ENCODE results near the gene IQUB.

IQUB gene

GRCh38 chr7:123440101-123440548 is 94.3 kb downstream of the IQUB start:
- TF ChIP-seq, protein P1, sequence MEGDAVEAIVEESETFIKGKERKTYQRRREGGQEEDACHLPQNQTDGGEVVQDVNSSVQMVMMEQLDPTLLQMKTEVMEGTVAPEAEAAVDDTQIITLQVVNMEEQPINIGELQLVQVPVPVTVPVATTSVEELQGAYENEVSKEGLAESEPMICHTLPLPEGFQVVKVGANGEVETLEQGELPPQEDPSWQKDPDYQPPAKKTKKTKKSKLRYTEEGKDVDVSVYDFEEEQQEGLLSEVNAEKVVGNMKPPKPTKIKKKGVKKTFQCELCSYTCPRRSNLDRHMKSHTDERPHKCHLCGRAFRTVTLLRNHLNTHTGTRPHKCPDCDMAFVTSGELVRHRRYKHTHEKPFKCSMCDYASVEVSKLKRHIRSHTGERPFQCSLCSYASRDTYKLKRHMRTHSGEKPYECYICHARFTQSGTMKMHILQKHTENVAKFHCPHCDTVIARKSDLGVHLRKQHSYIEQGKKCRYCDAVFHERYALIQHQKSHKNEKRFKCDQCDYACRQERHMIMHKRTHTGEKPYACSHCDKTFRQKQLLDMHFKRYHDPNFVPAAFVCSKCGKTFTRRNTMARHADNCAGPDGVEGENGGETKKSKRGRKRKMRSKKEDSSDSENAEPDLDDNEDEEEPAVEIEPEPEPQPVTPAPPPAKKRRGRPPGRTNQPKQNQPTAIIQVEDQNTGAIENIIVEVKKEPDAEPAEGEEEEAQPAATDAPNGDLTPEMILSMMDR (IDR thresholded peaks at IDR 0.05; ENCODE audit: low read depth, low read length, missing control alignments), result no peak
- no peak for DNase-seq
- in situ Hi-C loops (cut with HindIII; ENCODE audit: low pct_ligation_motif_present, low sequenced_read_pairs), result no loop called here

GRCh38 chr7:123439191-123439590 is 95.2 kb downstream of the IQUB start:
- Histone ChIP-seq H3K27ac (no peak overlapping the region), H3K4me3 (ENCODE audit: low read depth, low read length) (no peak overlapping the region), H3K36me3 (replicated peaks) (no peaks in the 10 kb centered on the region), H3K27me3 (replicated peaks) (no peaks in the 10 kb centered on the region)
- DNase-seq, result no peak
- TF ChIP-seq, protein P1 (IDR thresholded peaks at IDR 0.05; ENCODE audit: low read depth, low read length, missing control alignments), result no peak
- in situ Hi-C loops (cut with HindIII; ENCODE audit: low pct_ligation_motif_present, low sequenced_read_pairs), result no loop called here

More at GRCh38 chr7:123440101-123440548, 94.3 kb downstream of the IQUB start:
- Histone ChIP-seq H3K36me3 (replicated peaks) (no peaks in the 10 kb centered on the region), H3K4me3 (ENCODE audit: low read depth, low read length) (no peak overlapping the region), H3K27ac (no peak overlapping the region), H3K27me3 (replicated peaks) (no peaks in the 10 kb centered on the region)

GRCh38 chr7:123437447-123437995 is 96.9 kb downstream of the IQUB start:
- Histone ChIP-seq H3K27me3 (replicated peaks) (no peaks in the 10 kb centered on the region), H3K4me3 (ENCODE audit: low read depth, low read length) (no peak overlapping the region), H3K27ac (no peak overlapping the region), H3K36me3 (replicated peaks) (no peaks in the 10 kb centered on the region)
- in situ Hi-C loops (cut with HindIII; ENCODE audit: low pct_ligation_motif_present, low sequenced_read_pairs), result no loop called here
- TF ChIP-seq, protein P1 (IDR thresholded peaks at IDR 0.05; ENCODE audit: low read depth, low read length, missing control alignments), result no peak
- no peak for DNase-seq

GRCh38 chr7:123435080-123435700 is 99.2 kb downstream of the IQUB start:
- in situ Hi-C loops (cut with HindIII; ENCODE audit: low pct_ligation_motif_present, low sequenced_read_pairs), result no loop called here
- no peaks in the 10 kb centered on the region for H3K27me3 ChIP-seq (replicated peaks)
- H3K27ac ChIP-seq, result no peak overlapping the region
- DNase-seq, result no peak
- TF ChIP-seq, protein P1 (IDR thresholded peaks at IDR 0.05; ENCODE audit: low read depth, low read length, missing control alignments), result no peak
- no peaks in the 10 kb centered on the region for H3K36me3 ChIP-seq (replicated peaks)
- no peak overlapping the region for H3K4me3 ChIP-seq (ENCODE audit: low read depth, low read length)

DNA sequence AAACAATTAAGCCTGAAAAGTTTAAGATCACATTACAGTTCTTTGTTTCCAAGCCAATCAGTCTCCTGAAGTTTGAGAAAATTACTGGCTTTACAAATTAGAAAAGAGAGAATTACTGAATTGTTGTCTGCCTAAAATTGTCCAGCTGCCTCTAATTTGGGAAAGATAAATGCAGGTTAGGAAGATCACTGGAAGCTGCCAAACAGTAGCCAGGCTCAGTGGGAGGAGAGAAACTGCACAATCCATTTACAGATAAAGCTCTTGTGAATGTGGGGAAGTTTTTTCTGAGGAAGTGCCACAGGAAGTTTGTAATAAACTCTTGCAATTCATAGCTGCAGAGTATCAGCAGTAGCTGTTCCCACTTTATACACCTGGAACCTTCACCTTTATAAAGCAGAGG is 100.7 kb downstream of the IQUB start:
- TF ChIP-seq, protein P1 (IDR thresholded peaks at IDR 0.05; ENCODE audit: low read depth, low read length, missing control alignments), result no peak
- Histone ChIP-seq H3K27me3 (replicated peaks) (no peaks in the 10 kb centered on the region), H3K36me3 (replicated peaks) (no peaks in the 10 kb centered on the region), H3K4me3 (ENCODE audit: low read depth, low read length) (no peak overlapping the region), H3K27ac (no peak overlapping the region)
- in situ Hi-C loops (cut with HindIII; ENCODE audit: low pct_ligation_motif_present, low sequenced_read_pairs), result no loop called here
- DNase-seq, result no peak

DNA sequence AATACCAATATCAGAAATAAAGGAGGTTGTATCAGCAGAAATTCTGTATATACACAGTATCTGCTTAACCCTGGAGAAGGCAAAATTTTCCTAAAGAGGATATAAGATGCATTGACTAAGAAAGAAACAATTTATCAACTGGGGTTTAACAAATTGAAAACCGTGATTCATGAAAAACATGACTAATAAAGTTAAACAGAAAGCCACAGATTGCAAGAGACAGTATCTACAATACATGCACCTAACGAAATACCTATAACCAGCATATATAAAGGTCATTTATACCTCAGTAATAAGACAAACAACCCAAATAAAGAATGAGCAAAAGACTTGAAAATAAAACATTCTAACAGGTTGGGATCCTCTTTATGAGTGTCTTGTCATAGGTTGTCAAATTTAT is 101.8 kb downstream of the IQUB start:
- in situ Hi-C loops (cut with HindIII; ENCODE audit: low pct_ligation_motif_present, low sequenced_read_pairs), result no loop called here
- H3K4me3 ChIP-seq (ENCODE audit: low read depth, low read length), result no peak overlapping the region
- DNase-seq, result no peak
- no peaks in the 10 kb centered on the region for H3K36me3 ChIP-seq (replicated peaks)
- no peaks in the 10 kb centered on the region for H3K27me3 ChIP-seq (replicated peaks)
- no peak overlapping the region for H3K27ac ChIP-seq
- TF ChIP-seq, protein P1 (IDR thresholded peaks at IDR 0.05; ENCODE audit: low read depth, low read length, missing control alignments), result no peak

All from brain microvascular endothelial cell (primary cell).